Amniotic epithelial cell (primary cell): ENCODE measurements around the gene ZNF346.

Experiments used
- DNase-seq: peaks from one replicate; pipeline ENCODE4 v3.0.0-alpha.2; 2010; ENCODE audit warnings: low read depth

Gene ZNF346

GRCh38 chr5:177095088-177095669 lies 72.7 kb downstream of the ZNF346 start:
- no peak for DNase-seq

- no peak for DNase-seq
These were observed 73.9 kb downstream of the ZNF346 start for GRCh38 chr5:177096162-177097015.

GRCh38 chr5:177097016-177097985 lies 74.8 kb downstream of the ZNF346 start:
- DNase-seq = no peak

- no peak for DNase-seq
These were observed 75.6 kb downstream of the ZNF346 start for GRCh38 chr5:177098120-177098469.

GRCh38 chr5:177098470-177099141 lies 76.1 kb downstream of the ZNF346 start:
- no peak for DNase-seq

GRCh38 chr5:177099422-177100093 lies 77.1 kb downstream of the ZNF346 start:
- no peak for DNase-seq

- DNase-seq = no peak
These were observed 78.2 kb downstream of the ZNF346 start for GRCh38 chr5:177100714-177101121.

GRCh38 chr5:177103523-177104253 lies 81.2 kb downstream of the ZNF346 start:
- peak; percentile 22 for DNase-seq

GRCh38 chr5:177105691-177106476 lies 83.4 kb downstream of the ZNF346 start:
- no peak for DNase-seq

GRCh38 chr5:177107159-177107558 lies 84.7 kb downstream of the ZNF346 start:
- no peak for DNase-seq

- no peak for DNase-seq
These were observed 87.3 kb downstream of the ZNF346 start for GRCh38 chr5:177109810-177110209.

- DNase-seq = peak; percentile 17
These were observed 89.4 kb downstream of the ZNF346 start for GRCh38 chr5:177111720-177112394.

- DNase-seq = no peak
These were observed 90.2 kb downstream of the ZNF346 start for GRCh38 chr5:177112589-177113220.

- DNase-seq = peak; percentile 64
These were observed 91.3 kb downstream of the ZNF346 start for GRCh38 chr5:177113566-177114424.

- DNase-seq = peak; percentile 80
These were observed 94.3 kb downstream of the ZNF346 start for GRCh38 chr5:177116631-177117373.

- DNase-seq = no peak
These were observed 95.0 kb downstream of the ZNF346 start for GRCh38 chr5:177117441-177118045.

GRCh38 chr5:177122566-177122965 lies 100.1 kb downstream of the ZNF346 start:
- DNase-seq = no peak
